Body of pancreas (tissue), 4 donors: ENCODE measurements around the gene KCTD21. TPM values are rescaled to one million over a fixed set of nuclear protein-coding genes. Genes with fewer than 3 reads are reported as not detected.
A peak's percentile ranks its signal among the peaks of the same experiment; 100 is the strongest.

Experiments used
- ATAC-seq: fragments of 150-250 bp; one replicate; pipeline ENCODE4 v1.9.1; 2016
- DNase-seq, 4 donors: peaks; one replicate each; pipeline ENCODE4 v3.0.0-alpha.2; 2019
- H3K27ac ChIP-seq, 4 donors: fragments of 200-600 bp; sonication (generic); 1 replicate in 3 of 4; 2 replicates in 1 of 4; pipeline versions ENCODE4 v1.5.1 to v1.6.1; 2016 to 2019; ENCODE audit warnings: mild to moderate bottlenecking in 1 of 4, mixed read lengths in 1 of 4, moderate library complexity in 1 of 4
- H3K27me3 ChIP-seq, 2 donors: fragments of 200-600 bp; sonication (generic); one replicate each; pipeline ENCODE4 v1.6.0; 2016; ENCODE audit warnings: mild to moderate bottlenecking in 1 of 2
- H3K36me3 ChIP-seq, 2 donors: fragments of 200-600 bp; sonication (generic); replicated peaks in 1 of 2; 2 replicates each; pipeline ENCODE4 v1.5.1; 2016; ENCODE audit warnings: low read depth in 2 of 2; ENCODE audit not compliant: insufficient read depth in 1 of 2
- H3K4me1 ChIP-seq: fragments of 200-600 bp; sonication (generic); one replicate; pipeline ENCODE4 v1.6.0; 2016
- H3K4me3 ChIP-seq, 2 donors: fragments of 200-600 bp; sonication (generic); 1 replicate in 1 of 2; 2 replicates in 1 of 2; pipeline ENCODE4 v1.5.1; 2016 to 2019
- H3K9me3 ChIP-seq, 3 donors: fragments of 200-600 bp; sonication (generic); 1 replicate in 2 of 3; 2 replicates in 1 of 3; pipeline ENCODE4 v1.5.1; 2016
- CTCF ChIP-seq, 7 experiments: fragments of 450-650 bp in 4 of 7; fragments of 200-600 bp in 3 of 7; sonication (generic) in 3 of 7; IDR thresholded peaks; one replicate each; pipeline ENCODE4 v1.5.1; 2016 to 2019; ENCODE audit warnings: antibody characterized with exemption in 7 of 7
- POLR2A ChIP-seq, 3 donors: fragments of 450-650 bp; IDR thresholded peaks; one replicate each; pipeline ENCODE4 v1.6.1; 2016; ENCODE audit warnings: antibody characterized with exemption in 3 of 3, mild to moderate bottlenecking in 2 of 3
- WGBS, 2 donors: methylation state at CpG; one replicate each; pipeline ENCODE4 v1.1.5; 2017; 5-methylcytosine and 5-hydroxymethylcytosine counted together
- intact Hi-C: fragments of 100-400 bp; cut with DNase I; formaldehyde crosslinking; loops from one replicate; pipeline ENCODE4 v1.15.1; 2023
- total RNA-seq, 2 donors: library from RNA; depleted of rRNA; stranded (reverse); fragments of >200 nt; gene quantifications; one replicate each; pipeline ENCODE4 v1.1.0, GENCODE V29; 2016

The KCTD21 gene
- total RNA-seq, 2 donors from 2014 or later = 4.6 to 5.4 TPM

GRCh38 chr11:78231962-78232501 lies 43.6 kb upstream of the KCTD21 start:
- DNase-seq = no peak
- Histone ChIP-seq H3K36me3 (no peaks in the 10 kb centered on the region), H3K27me3 (no peaks in the 10 kb centered on the region), H3K4me1 (no peaks in the 10 kb centered on the region), H3K27ac (no peak overlapping the region), H3K4me3 (no peak overlapping the region), H3K9me3 (no peaks in the 10 kb centered on the region)
- intact Hi-C loops = loop anchor here (10.0 kb wide), 1 partner anchor 193 kb away; no protein-coding TSS in a partner anchor
- ATAC-seq = peak; percentile 12
- TF ChIP-seq CTCF (IDR thresholded peaks at IDR 0.05) (no peak), POLR2A (IDR thresholded peaks at IDR 0.05) (no peak)

- Histone ChIP-seq H3K27me3 (no peaks in the 10 kb centered on the region), H3K4me1 (no peaks in the 10 kb centered on the region), H3K9me3 (no peaks in the 10 kb centered on the region), H3K36me3 (no peaks in the 10 kb centered on the region), H3K4me3 (no peak overlapping the region), H3K27ac (no peak overlapping the region)
- WGBS, 2 donors = 81 to 87% methylated on average over 6 to 7 of the region's 7 CpGs
- no peak for ATAC-seq
- no peak for TF ChIP-seq CTCF (IDR thresholded peaks at IDR 0.05)
- no peak for TF ChIP-seq POLR2A (IDR thresholded peaks at IDR 0.05)
- intact Hi-C loops = loop anchor here (10.0 kb wide), 1 partner anchor 194 kb away; no protein-coding TSS in a partner anchor
- DNase-seq = no peak
These were observed 41.9 kb upstream of the KCTD21 start for GRCh38 chr11:78230161-78230877.

- Histone ChIP-seq H3K9me3 (no peaks in the 10 kb centered on the region), H3K27me3 (no peaks in the 10 kb centered on the region), H3K36me3 (peaks cover 0 to 4% of the 10 kb centered on the region in 2 donors), H3K4me1 (no peaks in the 10 kb centered on the region), H3K27ac (no peak overlapping the region), H3K4me3 (no peak overlapping the region)
- ATAC-seq (no peak), DNase-seq (no peak)
- intact Hi-C loops = loop anchor here (5.0 kb wide), 1 partner anchor 333 kb away; no protein-coding TSS in a partner anchor
- TF ChIP-seq POLR2A (IDR thresholded peaks at IDR 0.05) (no peak), CTCF (IDR thresholded peaks at IDR 0.05) (no peak)
- 84 to 98% methylated on average over 2 of the region's 2 CpGs for WGBS, 2 donors
These were observed 40.7 kb upstream of the KCTD21 start for GRCh38 chr11:78229106-78229505.

GRCh38 chr11:78228467-78228866 lies 40.0 kb upstream of the KCTD21 start:
- H3K4me3 ChIP-seq = no peak overlapping the region
- H3K27me3 ChIP-seq = no peaks in the 10 kb centered on the region
- H3K9me3 ChIP-seq = no peaks in the 10 kb centered on the region
- peaks cover 0 to 4% of the 10 kb centered on the region in 2 donors for H3K36me3 ChIP-seq
- DNase-seq (peak in 3 of 4 donors; percentile 26 to 63 (median 45)), ATAC-seq (peak; percentile 72)
- H3K27ac ChIP-seq = no peak overlapping the region
- no peaks in the 10 kb centered on the region for H3K4me1 ChIP-seq
- no peak for TF ChIP-seq POLR2A (IDR thresholded peaks at IDR 0.05)
- peak in 6 of 7 experiments; percentile 33 to 74 (median 54) for TF ChIP-seq CTCF (IDR thresholded peaks at IDR 0.05)
- intact Hi-C loops = loop anchor here (5.0 kb wide), 1 partner anchor 334 kb away; no protein-coding TSS in a partner anchor
- 90 to 100% methylated on average over 3 of the region's 3 CpGs for WGBS, 2 donors
